OCI-LY1 (cell line): Measurements from ENCODE around the gene CDHR3.

Experiments
- H2AFZ ChIP-seq: fragments of 200-600 bp; sonication (generic), shearing (Covaris generic); 2 replicates; pipeline ENCODE4 v1.6.0; 2014; ENCODE audit warnings: antibody characterized with exemption, mild to moderate bottlenecking, low read length
- H3F3A ChIP-seq: fragments of 200-600 bp; sonication (generic), shearing (Covaris generic); 2 replicates; pipeline ENCODE4 v1.6.0; 2014; ENCODE audit warnings: mild to moderate bottlenecking, antibody characterized with exemption, low read length, moderate library complexity; ENCODE audit not compliant: insufficient read depth
- H3K27ac ChIP-seq: fragments of 200-600 bp; sonication (generic); 2 replicates; pipeline ENCODE4 v1.5.1; 2014; ENCODE audit warnings: low read length, mixed run types, mild to moderate bottlenecking, low read depth; ENCODE audit not compliant: poor library complexity, severe bottlenecking
- H3K27me3 ChIP-seq: fragments of 200-600 bp; sonication (generic); 2 replicates; pipeline ENCODE4 v1.6.0; 2014; ENCODE audit warnings: antibody characterized with exemption, mild to moderate bottlenecking, low read length, moderate library complexity; ENCODE audit not compliant: insufficient read depth
- H3K36me3 ChIP-seq: fragments of 200-600 bp; sonication (generic); 2 replicates; pipeline ENCODE4 v1.6.1; 2014; ENCODE audit warnings: mild to moderate bottlenecking, antibody characterized with exemption, low read length, moderate library complexity, mixed read lengths; ENCODE audit not compliant: insufficient read depth
- H3K4me1 ChIP-seq: fragments of 200-600 bp; sonication (generic); 2 replicates; pipeline ENCODE4 v1.5.1; 2014; ENCODE audit warnings: mild to moderate bottlenecking, low read length, moderate library complexity; ENCODE audit not compliant: insufficient read depth, severe bottlenecking
- H3K4me2 ChIP-seq: fragments of 200-600 bp; sonication (generic), shearing (Covaris generic); 2 replicates; pipeline ENCODE4 v1.6.1; 2014; ENCODE audit warnings: low read length
- H3K4me3 ChIP-seq: fragments of 200-600 bp; sonication (generic); 2 replicates; pipeline ENCODE4 v1.5.1; 2014; ENCODE audit warnings: low read length, low read depth, mild to moderate bottlenecking, mixed read lengths; ENCODE audit not compliant: poor library complexity, severe bottlenecking
- H3K79me2 ChIP-seq: fragments of 200-600 bp; shearing (Covaris generic); 2 replicates; pipeline ENCODE4 v1.6.1; 2016; ENCODE audit warnings: mixed run types, low read length, mixed read lengths; ENCODE audit not compliant: insufficient read depth
- H3K9ac ChIP-seq: fragments of 200-600 bp; sonication (generic), shearing (Covaris generic); 2 replicates; pipeline ENCODE4 v1.6.1; 2014; ENCODE audit warnings: mild to moderate bottlenecking, low read length, mixed read lengths
- H3K9me2 ChIP-seq: fragments of 200-600 bp; sonication (generic), shearing (Covaris generic); 2 replicates; pipeline ENCODE4 v1.6.1; 2014; ENCODE audit warnings: low read depth, mild to moderate bottlenecking, low read length, mixed read lengths
- H3K9me3 ChIP-seq: fragments of 200-600 bp; shearing (Covaris generic); 2 replicates; pipeline ENCODE4 v1.6.1; 2014; ENCODE audit warnings: low read length, mixed read lengths
- H4K20me1 ChIP-seq: fragments of 200-600 bp; sonication (generic), shearing (Covaris generic); 2 replicates; pipeline ENCODE4 v1.6.0; 2016; ENCODE audit warnings: mild to moderate bottlenecking, low read length; ENCODE audit not compliant: insufficient read depth
- CTCF ChIP-seq: fragments of 200-600 bp; sonication (generic), shearing (Covaris generic); IDR thresholded peaks from 2 replicates; pipeline ENCODE4 v1.5.1; 2017; ENCODE audit warnings: mild to moderate bottlenecking, antibody characterized with exemption, low read length, moderate library complexity, mixed read lengths
- EZH2 ChIP-seq: fragments of 200-600 bp; sonication (generic), shearing (Covaris generic); IDR thresholded peaks from 2 replicates; pipeline ENCODE4 v1.8.0; 2017; ENCODE audit warnings: borderline replicate concordance, mixed run types, mild to moderate bottlenecking, antibody characterized with exemption, low read length, moderate library complexity, mixed read lengths

Gene CDHR3

GRCh38 chr7:106035568-106035967, 72.5 kb downstream of the CDHR3 start:
- H3K9me3 ChIP-seq = peaks cover 4% of the 10 kb centered on the region; the same call in 1 of the 2 replicates
- H3K27me3 ChIP-seq = peaks cover 5% of the 10 kb centered on the region; the same call in 1 of the 2 replicates
- no peak overlapping the region for H3K27ac ChIP-seq
- H3K79me2 ChIP-seq = no peaks in the 10 kb centered on the region
- no peaks in the 10 kb centered on the region for H3K9me2 ChIP-seq
- H2AFZ ChIP-seq = no peak overlapping the region
- no peaks in the 10 kb centered on the region for H3F3A ChIP-seq
- no peak overlapping the region for H3K9ac ChIP-seq
- peaks cover 13% of the 10 kb centered on the region for H3K4me1 ChIP-seq
- no peak overlapping the region for H3K4me2 ChIP-seq
- H3K36me3 ChIP-seq = peaks cover 6% of the 10 kb centered on the region; the same call in 1 of the 2 replicates
- H4K20me1 ChIP-seq = no peaks in the 10 kb centered on the region
- no peak overlapping the region for H3K4me3 ChIP-seq
- no peak for TF ChIP-seq EZH2
- no peak for TF ChIP-seq CTCF

- no peak overlapping the region for H3K4me2 ChIP-seq
- no peaks in the 10 kb centered on the region for H3K79me2 ChIP-seq
- peaks cover 5% of the 10 kb centered on the region; the same call in 1 of the 2 replicates for H3K27me3 ChIP-seq
- no peak overlapping the region for H3K4me3 ChIP-seq
- H3K27ac ChIP-seq = no peak overlapping the region
- no peaks in the 10 kb centered on the region for H3K9me2 ChIP-seq
- H2AFZ ChIP-seq = no peak overlapping the region
- TF ChIP-seq EZH2 (no peak), CTCF (no peak)
- H3K4me1 ChIP-seq = peaks cover 8% of the 10 kb centered on the region
- peaks cover 4% of the 10 kb centered on the region; the same call in 1 of the 2 replicates for H3K9me3 ChIP-seq
- no peak overlapping the region for H3K9ac ChIP-seq
- peaks cover 6% of the 10 kb centered on the region; the same call in 1 of the 2 replicates for H3K36me3 ChIP-seq
- H3F3A ChIP-seq = no peaks in the 10 kb centered on the region
- no peaks in the 10 kb centered on the region for H4K20me1 ChIP-seq
Measured at GRCh38 chr7:106036004-106036403, 72.9 kb downstream of the CDHR3 start.

GRCh38 chr7:106037489-106038176, 74.6 kb downstream of the CDHR3 start:
- H2AFZ ChIP-seq = no peak overlapping the region
- peaks cover 6% of the 10 kb centered on the region for H3K4me1 ChIP-seq
- H3F3A ChIP-seq = no peaks in the 10 kb centered on the region
- no peak overlapping the region for H3K4me3 ChIP-seq
- H3K27me3 ChIP-seq = peaks cover 5% of the 10 kb centered on the region; the same call in 1 of the 2 replicates
- H4K20me1 ChIP-seq = no peaks in the 10 kb centered on the region
- no peaks in the 10 kb centered on the region for H3K79me2 ChIP-seq
- H3K9me3 ChIP-seq = peaks cover 4% of the 10 kb centered on the region; the same call in 1 of the 2 replicates
- no peak overlapping the region for H3K27ac ChIP-seq
- TF ChIP-seq CTCF = no peak
- no peak for TF ChIP-seq EZH2
- H3K36me3 ChIP-seq = peaks cover 6% of the 10 kb centered on the region; the same call in 1 of the 2 replicates
- H3K4me2 ChIP-seq = no peak overlapping the region
- H3K9me2 ChIP-seq = no peaks in the 10 kb centered on the region
- no peak overlapping the region for H3K9ac ChIP-seq
